Mucosa of stomach (tissue), 1 donor: Measurements from ENCODE around the gene CNR2.
"Not testable (repeated sequence)": the region's sequence is repeated elsewhere in the genome, so short reads cannot be mapped to it uniquely, and the experiment has no call there.

Experiments
- H3K27me3 ChIP-seq: one replicate; pipeline ENCODE4 v1.7.0; 2013; ENCODE audit warnings: mild to moderate bottlenecking, low read length; ENCODE audit not compliant: control insufficient read depth, insufficient read depth
- H3K36me3 ChIP-seq: one replicate; pipeline ENCODE4 v1.7.0; 2013; ENCODE audit warnings: low read length; ENCODE audit not compliant: control insufficient read depth, insufficient read depth
- H3K4me1 ChIP-seq: one replicate; pipeline ENCODE4 v1.7.0; 2013; ENCODE audit warnings: mild to moderate bottlenecking, low read length; ENCODE audit not compliant: control insufficient read depth, insufficient read depth
- H3K4me3 ChIP-seq: one replicate; pipeline ENCODE4 v1.7.0; 2013; ENCODE audit warnings: low read length
- H3K9ac ChIP-seq: one replicate; pipeline ENCODE4 v1.7.0; 2013; ENCODE audit warnings: mild to moderate bottlenecking, low read length, moderate library complexity
- H3K9me3 ChIP-seq: one replicate; pipeline ENCODE4 v1.7.0; 2013; ENCODE audit warnings: mild to moderate bottlenecking, low read length, moderate library complexity; ENCODE audit not compliant: control insufficient read depth
- donor health status: Pancreatic carcinoma.

Gene CNR2

DNA sequence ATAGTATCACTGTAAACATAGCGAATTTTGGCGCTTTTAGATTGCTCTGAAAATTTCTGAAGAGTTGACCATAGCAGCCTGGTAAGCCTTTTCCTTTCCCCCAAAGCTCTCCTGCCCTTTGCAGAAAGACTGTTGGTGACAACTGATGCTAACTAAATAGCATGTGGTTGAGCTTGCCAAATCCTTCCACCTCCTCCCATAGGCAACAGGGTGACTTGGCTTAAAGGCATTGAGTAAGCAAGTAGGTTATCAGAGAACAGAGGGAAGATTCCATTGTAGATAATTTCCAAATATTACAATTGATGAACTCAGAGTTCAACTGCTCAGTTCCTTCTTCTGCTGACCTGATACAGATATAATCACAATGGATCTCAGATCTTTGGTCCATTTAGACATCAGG, 68.0 kb downstream of the CNR2 start:
- H3K4me1 ChIP-seq, result no peaks in the 10 kb centered on the region
- H3K36me3 ChIP-seq, result peaks cover 8% of the 10 kb centered on the region
- no peak overlapping the region for H3K4me3 ChIP-seq
- no peaks in the 10 kb centered on the region for H3K27me3 ChIP-seq
- H3K9ac ChIP-seq, result no peak overlapping the region
- no peaks in the 10 kb centered on the region for H3K9me3 ChIP-seq

- H3K36me3 ChIP-seq, result peaks cover 8% of the 10 kb centered on the region
- H3K27me3 ChIP-seq, result no peaks in the 10 kb centered on the region
- no peaks in the 10 kb centered on the region for H3K9me3 ChIP-seq
- H3K4me1 ChIP-seq, result no peaks in the 10 kb centered on the region
- no peak overlapping the region for H3K4me3 ChIP-seq
- no peak overlapping the region for H3K9ac ChIP-seq
Measured at GRCh38 chr1:23843644-23844043, 69.5 kb downstream of the CNR2 start.

DNA sequence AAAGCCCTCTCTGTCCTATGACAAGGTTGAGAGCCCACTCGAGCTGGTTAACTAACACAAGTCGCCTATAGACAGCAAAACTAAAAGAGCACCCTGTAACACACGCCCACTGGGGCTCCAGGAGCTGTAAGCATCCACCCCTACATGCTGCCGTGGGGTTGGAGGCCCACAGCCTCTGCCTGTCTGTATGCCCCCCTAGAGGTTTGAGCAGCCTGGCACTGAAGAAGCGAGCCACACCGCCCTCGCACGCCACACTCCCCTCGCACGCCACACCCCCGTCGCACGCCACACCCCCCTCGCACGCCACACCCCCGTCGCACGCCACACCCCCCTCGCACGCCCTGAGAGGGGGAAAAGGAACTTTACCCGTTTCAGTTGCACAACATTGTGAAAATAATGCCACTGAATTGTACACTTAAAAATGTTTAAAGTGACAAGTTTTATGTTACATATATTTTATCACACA, 74.7 kb downstream of the CNR2 start:
- H3K27me3 ChIP-seq, result no peaks in the 10 kb centered on the region
- no peaks in the 10 kb centered on the region for H3K9me3 ChIP-seq
- no peak overlapping the region for H3K4me3 ChIP-seq
- no peaks in the 10 kb centered on the region for H3K36me3 ChIP-seq
- no peaks in the 10 kb centered on the region for H3K4me1 ChIP-seq
- H3K9ac ChIP-seq, result no peak overlapping the region

- Histone ChIP-seq H3K4me1 (no peaks in the 10 kb centered on the region), H3K9ac (no peak overlapping the region), H3K4me3 (no peak overlapping the region), H3K36me3 (no peaks in the 10 kb centered on the region), H3K9me3 (no peaks in the 10 kb centered on the region), H3K27me3 (no peaks in the 10 kb centered on the region)
Measured at GRCh38 chr1:23837908-23838307, 75.3 kb downstream of the CNR2 start.

DNA sequence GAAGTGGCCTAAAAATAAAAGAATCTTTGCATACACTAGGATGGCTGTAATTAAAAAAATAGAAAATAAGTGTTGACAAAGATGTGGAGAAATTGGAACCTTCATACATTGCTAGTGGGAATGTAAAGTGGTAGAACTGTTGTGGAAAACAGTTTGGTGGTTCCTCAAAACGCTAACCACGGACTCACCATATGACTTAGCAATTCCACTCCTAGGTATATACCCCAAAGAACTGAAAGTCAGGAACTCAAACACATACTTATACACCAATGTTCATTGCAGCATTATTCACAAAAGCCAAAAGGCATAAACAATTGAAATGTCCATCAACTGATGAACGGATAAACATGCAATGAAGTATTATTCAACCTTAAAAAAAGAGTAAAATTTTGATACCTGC, 77.1 kb downstream of the CNR2 start:
- Histone ChIP-seq H3K9ac (no peak overlapping the region), H3K9me3 (no peaks in the 10 kb centered on the region), H3K27me3 (no peaks in the 10 kb centered on the region), H3K4me1 (no peaks in the 10 kb centered on the region), H3K4me3 (no peak overlapping the region), H3K36me3 (no peaks in the 10 kb centered on the region)

DNA sequence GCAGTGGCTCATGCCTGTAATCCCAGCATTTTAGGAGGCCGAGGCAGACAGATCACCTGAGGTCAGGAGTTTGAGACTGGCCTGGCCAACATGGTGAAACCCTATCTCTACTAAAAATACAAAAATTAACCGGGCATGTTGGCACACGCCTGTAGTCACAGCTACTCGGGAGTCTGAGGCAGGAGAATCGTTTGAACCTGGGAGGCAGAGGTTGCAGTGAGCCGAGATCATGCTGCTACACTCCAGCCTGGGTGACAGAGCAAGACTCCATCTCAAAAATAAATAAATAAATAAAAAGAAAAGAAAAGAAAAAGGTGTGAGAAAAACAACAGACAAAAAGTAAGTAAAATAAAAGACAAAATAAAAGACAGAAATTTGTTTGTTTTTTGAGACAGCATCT, 79.0 kb downstream of the CNR2 start:
- H3K4me1 ChIP-seq, H3K27me3 ChIP-seq, H3K4me3 ChIP-seq, H3K36me3 ChIP-seq, H3K9ac ChIP-seq, H3K9me3 ChIP-seq: not testable (repeated sequence)

DNA sequence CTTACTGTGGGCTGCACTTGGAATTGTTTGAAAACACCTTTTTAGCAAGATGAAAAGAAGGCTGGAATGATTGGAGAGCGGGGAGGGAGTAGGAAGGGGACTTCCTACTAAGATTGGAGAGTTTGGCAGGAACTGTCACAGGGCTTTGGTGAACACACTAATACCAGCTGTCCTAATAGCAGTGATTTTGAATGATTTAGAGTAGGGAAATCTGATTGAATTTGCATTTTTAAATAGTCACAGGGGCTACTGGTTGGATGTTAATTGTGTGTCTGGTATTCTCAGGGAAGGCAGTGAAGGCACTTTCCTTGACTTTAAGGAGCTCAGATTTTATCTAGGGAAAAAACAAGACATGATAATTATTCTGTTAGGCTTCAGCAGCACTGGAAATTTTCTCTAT, 85.4 kb downstream of the CNR2 start:
- no peaks in the 10 kb centered on the region for H3K27me3 ChIP-seq
- no peaks in the 10 kb centered on the region for H3K9me3 ChIP-seq
- peaks cover 11% of the 10 kb centered on the region for H3K4me1 ChIP-seq
- no peak overlapping the region for H3K4me3 ChIP-seq
- H3K9ac ChIP-seq, result no peak overlapping the region
- H3K36me3 ChIP-seq, result no peaks in the 10 kb centered on the region

DNA sequence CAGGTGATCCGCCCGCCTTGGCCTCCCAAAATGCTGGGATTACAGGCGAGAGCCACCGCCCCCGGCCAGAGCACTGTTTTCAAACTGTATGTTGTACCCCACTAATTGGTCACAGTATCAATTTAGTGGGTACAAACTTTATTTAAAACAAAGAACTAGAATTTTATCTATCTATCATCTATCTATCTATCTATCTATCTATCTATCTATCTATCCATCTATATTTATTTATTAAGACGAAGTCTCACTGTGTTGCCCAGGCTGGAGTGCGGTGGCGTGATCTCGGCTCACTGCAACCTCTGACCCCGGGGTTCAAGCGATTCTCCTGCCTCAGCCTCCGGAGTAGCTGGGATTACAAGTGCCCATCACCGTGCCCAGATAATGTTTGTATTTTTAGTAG, 86.6 kb downstream of the CNR2 start:
- H3K27me3 ChIP-seq, H3K4me3 ChIP-seq, H3K36me3 ChIP-seq, H3K9ac ChIP-seq, H3K9me3 ChIP-seq: not testable (repeated sequence)
- peaks cover 11% of the 10 kb centered on the region for H3K4me1 ChIP-seq

DNA sequence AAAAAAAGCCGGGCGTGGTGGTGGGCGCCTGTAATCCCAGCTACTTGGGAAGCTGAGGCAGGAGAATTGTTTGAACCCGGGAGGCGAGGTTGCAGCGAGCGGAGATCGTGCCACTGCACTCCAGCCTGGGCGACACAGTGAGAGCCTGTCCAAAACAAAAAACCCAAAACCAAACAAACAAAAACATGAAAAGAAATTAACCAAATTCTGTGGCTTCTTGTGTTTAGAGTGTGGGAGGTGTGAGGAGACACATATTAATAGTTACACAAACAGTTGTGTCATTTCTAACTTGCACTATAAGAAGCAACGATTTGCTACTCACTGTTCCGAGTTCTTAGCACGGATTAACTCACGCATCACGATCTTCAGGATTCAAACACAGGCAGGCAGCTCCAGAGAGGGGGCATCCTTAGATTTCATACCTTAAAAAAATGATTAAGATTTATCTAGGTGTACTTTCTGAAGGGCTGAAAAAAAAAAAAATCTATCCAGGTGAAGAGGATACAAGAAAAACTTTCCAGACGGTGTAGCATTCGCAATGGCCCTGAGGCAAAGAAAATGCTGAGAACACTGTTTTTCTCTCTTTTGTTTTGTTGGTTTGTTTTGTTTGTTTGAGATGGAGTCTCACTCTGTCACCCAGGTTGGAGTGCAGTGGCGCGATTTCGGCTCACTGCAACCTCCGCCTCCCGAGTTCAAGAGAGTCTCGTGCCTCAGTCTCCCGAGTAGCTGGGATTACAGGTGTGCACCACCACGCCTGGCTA, 87.2 kb downstream of the CNR2 start:
- Histone ChIP-seq H3K27me3 (no peaks in the 10 kb centered on the region), H3K4me1 (peaks cover 11% of the 10 kb centered on the region), H3K9me3 (no peaks in the 10 kb centered on the region), H3K9ac (peak overlapping the region; percentile 100), H3K36me3 (no peaks in the 10 kb centered on the region), H3K4me3 (peak overlapping the region; percentile 99)

GRCh38 chr1:23825076-23825761, 87.9 kb downstream of the CNR2 start, which contains the start of gene HMGCL:
Gene HMGCL (minus strand): TSS chr1:23825429. CDS start chr1:23825415, 14 bp downstream.
- Histone ChIP-seq H3K4me3 (peak within 1 kb of the TSS; percentile 99), H3K27me3 (no peaks in the 10 kb centered on the region), H3K36me3 (no peaks in the 10 kb centered on the region), H3K9me3 (no peaks in the 10 kb centered on the region), H3K4me1 (peaks cover 11% of the 10 kb centered on the region), H3K9ac (peak within 1 kb of the TSS; percentile 100)

DNA sequence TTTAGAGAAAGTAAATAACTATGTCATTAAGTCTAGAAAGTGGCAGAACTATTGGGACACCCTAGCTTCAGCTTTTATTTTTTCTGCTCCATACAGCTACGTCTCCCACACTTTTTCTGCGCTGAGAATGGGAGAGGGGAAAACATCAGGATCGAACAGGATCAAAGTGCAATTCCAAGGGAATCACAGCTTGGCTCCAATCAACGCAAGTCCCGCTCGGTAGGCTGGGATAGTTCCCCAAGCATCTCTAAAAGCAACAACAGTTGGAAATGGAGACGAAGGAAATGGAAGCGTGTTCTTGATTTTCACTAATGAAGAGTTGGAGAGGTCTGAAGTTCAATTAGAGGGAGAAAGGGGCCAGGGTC, 88.5 kb downstream of the CNR2 start:
- no peaks in the 10 kb centered on the region for H3K9me3 ChIP-seq
- peak overlapping the region; percentile 99 for H3K4me3 ChIP-seq
- peak overlapping the region; percentile 100 for H3K9ac ChIP-seq

DNA sequence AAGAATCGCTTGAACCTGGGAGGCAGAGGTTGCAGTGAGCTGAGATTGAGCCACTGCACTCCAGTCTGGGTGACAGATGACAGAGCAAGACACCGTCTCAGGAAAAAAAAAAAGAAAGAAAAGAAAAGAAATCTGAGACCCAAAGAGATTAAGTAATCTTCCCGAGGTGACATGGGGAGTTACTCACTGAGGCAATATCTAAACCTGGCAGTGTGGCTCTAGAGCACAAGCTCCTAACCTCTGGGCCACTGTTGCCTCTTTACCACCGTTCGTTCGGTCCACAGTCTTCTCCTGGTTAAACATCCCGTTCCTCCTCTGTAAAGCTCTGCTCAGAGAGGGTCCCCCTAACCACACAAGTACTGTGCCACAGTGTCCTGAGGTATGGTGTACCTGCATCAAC, 89.4 kb downstream of the CNR2 start:
- Histone ChIP-seq H3K27me3 (no peaks in the 10 kb centered on the region), H3K36me3 (no peaks in the 10 kb centered on the region), H3K9me3 (no peaks in the 10 kb centered on the region), H3K4me1 (peaks cover 11% of the 10 kb centered on the region), H3K4me3 (no peak overlapping the region), H3K9ac (no peak overlapping the region)

More for the DNA sequence above, 88.5 kb downstream of the CNR2 start:
- no peaks in the 10 kb centered on the region for H3K36me3 ChIP-seq
- H3K27me3 ChIP-seq, result no peaks in the 10 kb centered on the region
- peaks cover 11% of the 10 kb centered on the region for H3K4me1 ChIP-seq
